ENCODE measurements around the gene TRAPPC4.

- TF ChIP-seq CTCF (IDR thresholded peaks at IDR 0.05): no peak
- no peak for TF ChIP-seq EP300 (IDR thresholded peaks at IDR 0.05)
Measured at GRCh38 chr11:119012629-119013170, 5.9 kb upstream of the TRAPPC4 start.
